Heart right ventricle (tissue), 16 donors: ENCODE results near the gene KRT81. TPM values are rescaled to one million over a fixed set of nuclear protein-coding genes. Genes with fewer than 3 reads are reported as not detected.

Experiments
- ATAC-seq, 8 donors: fragments of 200-7000 bp; cut with Tn5 transposase; one replicate each; pipeline ENCODE4 v1.9.1; 2020; ENCODE audit warnings: mild to moderate bottlenecking in 8 of 8, moderate library complexity in 8 of 8, moderate number of reproducible peaks in 1 of 8
- DNase-seq, 2 donors: peaks; one replicate each; pipeline ENCODE4 v3.0.0-alpha.2; 2020
- H3K27ac ChIP-seq, 10 donors: fragments of 200-600 bp; sonication (generic) in 2 of 10; one replicate each; pipeline versions ENCODE4 v1.5.0 to v1.8.0; 2020 to 2022; ENCODE audit warnings: mild to moderate bottlenecking in 3 of 10
- H3K27me3 ChIP-seq, 7 donors: fragments of 200-600 bp; one replicate each; pipeline ENCODE4 v1.8.0; 2021 to 2022; ENCODE audit warnings: mild to moderate bottlenecking in 2 of 7
- H3K36me3 ChIP-seq, 9 donors: fragments of 200-600 bp; sonication (generic) in 1 of 9; one replicate each; pipeline versions ENCODE4 v1.5.0 to v1.8.0; 2020 to 2022; ENCODE audit warnings: mild to moderate bottlenecking in 2 of 9
- H3K4me1 ChIP-seq, 9 donors: fragments of 200-600 bp; sonication (generic) in 1 of 9; one replicate each; pipeline versions ENCODE4 v1.5.0 to v1.8.0; 2020 to 2022; ENCODE audit warnings: mild to moderate bottlenecking in 4 of 9
- H3K4me3 ChIP-seq, 10 donors: fragments of 200-600 bp; sonication (generic) in 2 of 10; one replicate each; pipeline versions ENCODE4 v1.5.0 to v1.8.0; 2020 to 2022; ENCODE audit warnings: mild to moderate bottlenecking in 7 of 10, moderate library complexity in 2 of 10
- H3K9me3 ChIP-seq, 11 donors: fragments of 200-600 bp in 10 of 11; sonication (generic) in 2 of 11; one replicate each; pipeline versions ENCODE4 v1.5.0 to v1.8.0; 2013 to 2022; ENCODE audit warnings: mild to moderate bottlenecking in 2 of 11, control low read depth in 1 of 11, moderate library complexity in 1 of 11
- CTCF ChIP-seq, 9 donors: fragments of 200-600 bp; sonication (generic) in 2 of 9; IDR thresholded peaks; one replicate each; pipeline versions ENCODE4 v1.5.0 to v1.8.0; 2021 to 2022; ENCODE audit warnings: antibody characterized with exemption in 9 of 9, mild to moderate bottlenecking in 5 of 9, moderate library complexity in 1 of 9
- WGBS, 2 donors: extraction: QIAGEN DNeasy Blood & Tissue Kit; methylation state at CpG; one replicate each; pipeline ENCODE4 v1.1.7; 2013; ENCODE audit warnings: inconsistent platforms in 1 of 2; 5-methylcytosine and 5-hydroxymethylcytosine counted together
- intact Hi-C, 10 donors: fragments of 100-400 bp; cut with DNase I; formaldehyde crosslinking; loops; one replicate each; pipeline versions ENCODE4 v1.11.1 to v1.14.2; 2022
- polyA plus RNA-seq, 2 donors: library from polyadenylated mRNA; stranded (reverse); fragments of 200-250 nt; gene quantifications; one replicate each; pipeline ENCODE4 v1.2.3, GENCODE V29; 2013
- total RNA-seq, 10 donors: library from RNA; stranded (reverse); fragmentation: NEBNext Ultra II Directional in 3 of 10; extraction: Animal tissue kit (Norgen Biotek cat#: 25700) in 3 of 10; gene quantifications; one replicate each; pipeline versions ENCODE4 v1.2.1 to v1.2.4, GENCODE V29; 2021 to 2023
- donor health status: Arrhythmogenic right ventricular cardiomyopathy.
- donor health status: ischemic (EF 13 %, LVEDD 7.1; RV severe dilation, severe dysfunction).
- donor health status: healthy with polysubstance abuse.
- donor health status: DM: no; HTN: yes; CAD: no.
- donor health status: DM: no; HTN: no; CAD: no.
- donor health status: ischemic (EF 25% LVEDD 6.9; RV normal size, moderate dysfunction).
- donor health status: ischemic (EF 25% LVEDD 5.7; RV mildly dilated, moderate dysfunction).
- donor health status: healthy.
- donor health status: DM: yes; HTN: yes; CAD: no.
- donor health status: Ischemic cardiomyopathy.
- donor health status: ischemic (EF 35%, LVEDD 5.7; RV mildly dilated, moderate dysfunction).
- donor health status: nonischemic (EF 11% LVEDD 7.7; RV severe dilation, severe dysfunction).
- donor health status: DM: yes; HTN: yes; CAD: no.
- donor health status: PGD.
- donor health status: ischemic (EF 29% LVEDD 5.4; RV normal size, mild dysfunction).
- donor health status: nonischemic (EF 23%, LVEDD 6.1; RV moderate dilation, normal function).

KRT81 gene
- total and polyA plus RNA-seq, 12 donors, result not detected

- 37 to 45% methylated on average over 14 of the region's 14 CpGs for WGBS, 2 donors
These were observed 9.7 kb upstream of the KRT81 start for GRCh38 chr12:52300796-52301691.

GRCh38 chr12:52298677-52299190 lies 7.4 kb upstream of the KRT81 start:
- 70 to 75% methylated on average over 4 of the region's 4 CpGs for WGBS, 2 donors
- ATAC-seq (no peak), DNase-seq (no peak)
- Histone ChIP-seq H3K27ac (no peak overlapping the region), H3K9me3 (no peaks in the 10 kb centered on the region), H3K27me3 (peaks cover 0 to 50% (median 42%) of the 10 kb centered on the region in 7 donors), H3K4me1 (no peaks in the 10 kb centered on the region), H3K4me3 (no peak overlapping the region), H3K36me3 (no peaks in the 10 kb centered on the region)
- intact Hi-C loops, result no loop called here
- TF ChIP-seq CTCF (IDR thresholded peaks at IDR 0.05), result no peak

More at GRCh38 chr12:52300796-52301691, 9.7 kb upstream of the KRT81 start:
- TF ChIP-seq CTCF (IDR thresholded peaks at IDR 0.05), result no peak
- intact Hi-C loops, result no loop called here
- Histone ChIP-seq H3K27me3 (peaks cover 0 to 54% (median 39%) of the 10 kb centered on the region in 7 donors), H3K9me3 (no peaks in the 10 kb centered on the region), H3K36me3 (no peaks in the 10 kb centered on the region), H3K4me1 (no peaks in the 10 kb centered on the region), H3K4me3 (no peak overlapping the region), H3K27ac (no peak overlapping the region)
- ATAC-seq (no peak), DNase-seq (no peak)

DNA sequence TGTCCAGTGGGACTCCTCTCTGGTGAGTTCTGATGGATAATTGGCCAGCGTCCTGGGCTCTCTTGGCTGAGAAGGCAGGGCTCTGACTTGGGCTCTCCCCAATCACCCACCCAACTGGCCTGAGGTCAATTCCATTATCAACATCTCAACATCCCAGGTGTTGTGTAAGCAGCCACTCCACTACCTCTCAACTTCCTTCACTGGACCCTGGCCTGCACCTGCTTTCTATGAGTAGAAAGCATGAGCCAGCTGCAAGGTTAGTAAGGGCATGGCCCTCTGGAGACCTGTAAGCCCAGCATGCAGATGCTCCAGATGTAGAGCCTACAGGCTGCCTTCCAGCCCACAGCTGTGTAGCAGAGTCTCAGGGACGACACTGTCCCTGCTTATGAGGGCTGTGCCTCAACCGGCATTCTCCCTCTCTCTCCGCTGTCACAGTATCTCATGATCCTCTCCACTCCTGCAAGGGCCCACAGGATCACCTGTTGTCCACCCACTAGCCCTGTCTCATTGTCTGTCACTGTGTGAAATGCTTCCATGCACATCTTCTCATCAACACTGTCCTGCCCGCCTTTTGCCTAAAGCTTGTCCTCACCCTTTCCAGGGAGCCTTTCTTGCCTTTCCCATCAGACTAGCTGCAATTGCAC lies 5.4 kb upstream of the KRT81 start:
- Histone ChIP-seq H3K27me3 (peaks cover 0 to 69% (median 60%) of the 10 kb centered on the region in 7 donors), H3K36me3 (no peaks in the 10 kb centered on the region), H3K9me3 (no peaks in the 10 kb centered on the region), H3K4me1 (no peaks in the 10 kb centered on the region), H3K27ac (no peak overlapping the region), H3K4me3 (no peak overlapping the region)
- WGBS, 2 donors, result 87 to 89% methylated on average over 5 of the region's 5 CpGs
- no peak for TF ChIP-seq CTCF (IDR thresholded peaks at IDR 0.05)
- ATAC-seq (no peak), DNase-seq (no peak)
- intact Hi-C loops, result no loop called here

- intact Hi-C loops, result no loop called here
- Histone ChIP-seq H3K4me1 (no peaks in the 10 kb centered on the region), H3K27me3 (peaks cover 0 to 66% (median 56%) of the 10 kb centered on the region in 7 donors), H3K9me3 (no peaks in the 10 kb centered on the region), H3K36me3 (no peaks in the 10 kb centered on the region), H3K27ac (no peak overlapping the region), H3K4me3 (no peak overlapping the region)
- no peak for DNase-seq
- TF ChIP-seq CTCF (IDR thresholded peaks at IDR 0.05), result no peak
- WGBS, 2 donors, result 67 to 77% methylated on average over 1 of the region's 1 CpG
- ATAC-seq, result no peak
These were observed 4.3 kb upstream of the KRT81 start for GRCh38 chr12:52295663-52296062.
